Measurements from ENCODE around the gene CDH23. TPM values are rescaled to one million over a fixed set of nuclear protein-coding genes. Genes with fewer than 3 reads are reported as not detected.
"Not testable (repeated sequence)": the region's sequence is repeated elsewhere in the genome, so short reads cannot be mapped to it uniquely, and the experiment has no call there.

CDH23 gene
- total RNA-seq, 1 donor from 2014 or later = 1.3 TPM

DNA sequence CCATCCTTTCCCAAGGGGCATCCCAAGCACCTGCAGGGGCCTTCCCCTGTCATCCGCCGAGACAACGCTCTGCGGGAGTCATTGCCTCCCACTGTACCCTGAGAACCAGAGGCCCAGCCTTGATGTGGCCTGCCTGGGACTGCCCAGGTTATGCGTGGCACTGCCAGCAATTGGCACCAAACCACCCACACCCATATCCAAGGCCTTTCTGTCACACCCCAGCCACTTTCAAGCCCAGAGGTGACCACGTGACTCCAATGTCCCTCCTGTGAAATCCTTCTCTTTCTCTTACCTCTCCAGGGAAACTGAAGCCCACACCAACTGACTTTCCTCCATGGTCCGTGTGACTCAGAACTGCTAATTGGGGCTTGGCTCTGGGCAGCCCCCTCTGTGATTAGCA lies 198.9 kb downstream of the CDH23 start:
- Mint-ChIP-seq H3K4me1 (peaks cover 4% of the 10 kb centered on the region), H3K9me3 (no peaks in the 10 kb centered on the region), H3K27me3 (peaks cover 8% of the 10 kb centered on the region), H3K4me3 (no peak overlapping the region), H3K36me3 (ENCODE audit: low read depth) (no peaks in the 10 kb centered on the region), H3K27ac (no peak overlapping the region)
- no peak for DNase-seq
- intact Hi-C loops (cut with micrococcal nuclease) = no loop called here

DNA sequence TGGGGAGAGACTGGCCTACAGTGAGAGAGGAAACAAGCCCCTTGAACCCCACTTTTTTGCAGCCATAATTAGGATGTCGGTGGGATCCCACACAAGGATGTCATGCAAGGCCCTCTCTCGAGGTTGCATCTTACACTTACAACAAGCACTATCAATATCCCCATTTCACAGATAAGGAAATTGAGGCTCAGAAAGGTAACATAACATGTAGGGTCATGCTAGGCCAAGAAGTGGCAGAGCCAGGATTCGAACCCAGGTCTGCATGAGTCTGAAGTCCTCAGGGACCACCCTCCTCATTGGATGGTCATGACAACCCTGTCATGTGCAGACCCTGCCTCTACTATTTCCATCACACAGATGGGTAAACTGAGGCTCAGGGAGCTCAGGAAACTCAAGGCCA lies 199.4 kb downstream of the CDH23 start:
- H3K27me3 Mint-ChIP-seq = peaks cover 8% of the 10 kb centered on the region
- DNase-seq = no peak
- no peaks in the 10 kb centered on the region for H3K9me3 Mint-ChIP-seq
- H3K27ac Mint-ChIP-seq = no peak overlapping the region
- H3K4me3 Mint-ChIP-seq = no peak overlapping the region
- H3K4me1 Mint-ChIP-seq = peaks cover 8% of the 10 kb centered on the region
- no peaks in the 10 kb centered on the region for H3K36me3 Mint-ChIP-seq (ENCODE audit: low read depth)
- intact Hi-C loops (cut with micrococcal nuclease) = no loop called here

GRCh38 chr10:71596759-71597158 lies 200.0 kb downstream of the CDH23 start:
- Mint-ChIP-seq H3K27me3 (peaks cover 5% of the 10 kb centered on the region), H3K4me1 (peaks cover 12% of the 10 kb centered on the region), H3K27ac (no peak overlapping the region), H3K36me3 (ENCODE audit: low read depth) (no peaks in the 10 kb centered on the region), H3K9me3 (no peaks in the 10 kb centered on the region), H3K4me3 (no peak overlapping the region)
- intact Hi-C loops (cut with micrococcal nuclease) = no loop called here
- DNase-seq = no peak

DNA sequence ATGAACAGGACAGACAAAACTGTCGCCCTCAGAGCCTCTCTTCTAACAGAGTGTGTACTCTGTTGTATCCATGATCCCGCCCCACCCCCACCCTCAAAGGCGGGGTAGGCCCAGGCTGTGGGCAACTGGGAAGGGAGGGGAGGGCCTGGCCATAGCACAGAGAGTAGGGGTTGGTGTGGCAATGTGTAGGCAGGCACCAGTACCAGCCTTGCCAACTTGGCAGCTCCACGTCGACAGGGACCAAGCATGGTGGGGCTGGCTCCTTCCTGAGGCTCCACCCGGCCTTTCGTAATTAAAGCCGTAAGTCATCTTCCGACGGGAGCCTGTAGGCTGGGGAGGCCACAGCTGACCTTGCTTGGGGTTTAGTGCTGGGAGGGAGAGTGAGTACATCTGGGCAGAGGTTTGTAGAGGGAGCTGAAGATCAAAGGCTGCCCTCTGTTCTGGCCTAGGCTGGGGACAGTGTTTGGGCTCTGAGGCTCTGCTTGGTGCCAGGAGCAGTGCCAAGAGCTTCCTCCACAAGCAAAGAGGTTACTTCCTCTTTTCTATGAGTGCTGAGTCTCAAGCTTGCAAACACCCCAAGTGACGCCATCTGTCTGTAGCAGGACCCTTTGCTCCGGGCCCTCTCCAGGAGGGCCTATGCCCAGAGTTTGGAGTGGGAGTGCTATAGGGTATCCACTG lies 201.2 kb downstream of the CDH23 start:
- H3K4me1 Mint-ChIP-seq = peaks cover 14% of the 10 kb centered on the region
- H3K4me3 Mint-ChIP-seq = no peak overlapping the region
- no peak for DNase-seq
- H3K9me3 Mint-ChIP-seq = no peaks in the 10 kb centered on the region
- H3K27ac Mint-ChIP-seq = no peak overlapping the region
- H3K36me3 Mint-ChIP-seq (ENCODE audit: low read depth) = no peaks in the 10 kb centered on the region
- no peaks in the 10 kb centered on the region for H3K27me3 Mint-ChIP-seq
- intact Hi-C loops (cut with micrococcal nuclease) = no loop called here

DNA sequence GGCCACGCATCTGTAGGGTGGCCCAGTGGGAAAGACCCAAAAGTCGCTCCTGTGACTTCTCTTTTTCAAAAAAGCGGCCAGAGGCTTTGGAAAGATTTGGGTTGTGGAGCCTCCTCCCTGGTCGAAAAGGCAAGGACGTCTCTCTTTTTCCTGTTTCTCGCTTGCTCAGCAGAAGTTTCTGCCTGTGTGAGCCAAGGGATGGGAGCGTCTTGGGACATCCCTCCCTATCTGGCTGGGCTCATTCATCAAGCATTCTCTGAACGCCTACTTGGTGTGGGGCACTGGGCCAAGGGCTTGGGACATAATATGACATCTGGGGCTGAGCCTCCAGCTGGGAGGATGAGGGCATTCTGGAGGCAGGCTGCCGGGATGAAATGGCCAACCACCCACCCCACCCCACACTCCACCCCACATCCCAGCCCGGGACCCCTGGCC lies 201.9 kb downstream of the CDH23 start:
- Mint-ChIP-seq H3K27ac (no peak overlapping the region), H3K4me3 (no peak overlapping the region), H3K27me3 (no peaks in the 10 kb centered on the region), H3K9me3 (no peaks in the 10 kb centered on the region), H3K4me1 (peaks cover 14% of the 10 kb centered on the region), H3K36me3 (ENCODE audit: low read depth) (no peaks in the 10 kb centered on the region)
- no peak for DNase-seq
- intact Hi-C loops (cut with micrococcal nuclease) = no loop called here

- Mint-ChIP-seq H3K27ac (no peak overlapping the region), H3K4me1 (peaks cover 14% of the 10 kb centered on the region), H3K9me3 (no peaks in the 10 kb centered on the region), H3K27me3 (no peaks in the 10 kb centered on the region), H3K4me3 (no peak overlapping the region), H3K36me3 (ENCODE audit: low read depth) (no peaks in the 10 kb centered on the region)
- intact Hi-C loops (cut with micrococcal nuclease) = no loop called here
- no peak for DNase-seq
Measured at GRCh38 chr10:71599518-71599917, 202.8 kb downstream of the CDH23 start.

- H3K4me3 Mint-ChIP-seq; H3K36me3 Mint-ChIP-seq (ENCODE audit: low read depth); H3K9me3 Mint-ChIP-seq; DNase-seq; H3K27me3 Mint-ChIP-seq: not testable (repeated sequence)
- H3K27ac Mint-ChIP-seq = peak overlapping the region; percentile 85
- intact Hi-C loops (cut with micrococcal nuclease) = loop anchor here (5.0 kb wide), 1 partner anchor 68 kb away; no protein-coding TSS in a partner anchor
- peaks cover 17% of the 10 kb centered on the region for H3K4me1 Mint-ChIP-seq
Measured at GRCh38 chr10:71600242-71600641, 203.5 kb downstream of the CDH23 start.

DNA sequence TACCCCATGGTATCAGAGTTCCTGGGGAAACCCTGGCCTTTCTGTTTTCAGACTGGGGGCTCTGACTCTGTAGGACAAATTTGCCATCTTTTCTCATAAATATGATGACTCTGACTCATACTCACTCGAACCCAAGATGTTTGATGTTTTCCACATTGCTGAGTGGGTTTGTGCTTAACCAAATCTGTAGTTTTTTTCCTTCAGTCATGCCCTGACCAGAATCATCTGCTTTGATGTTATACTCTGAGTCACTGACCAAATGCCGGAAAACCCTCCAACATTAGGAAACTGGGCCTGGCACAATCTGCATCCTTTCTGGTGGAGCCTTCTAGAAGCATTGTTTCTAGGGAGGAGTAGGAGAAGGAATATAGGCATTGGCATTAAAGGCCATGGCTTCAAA lies 204.1 kb downstream of the CDH23 start:
- DNase-seq = no peak
- intact Hi-C loops (cut with micrococcal nuclease) = loop anchor here (5.0 kb wide), 1 partner anchor 69 kb away; no protein-coding TSS in a partner anchor

GRCh38 chr10:71601273-71601672 lies 204.6 kb downstream of the CDH23 start:
- DNase-seq = no peak
- intact Hi-C loops (cut with micrococcal nuclease) = loop anchor here (5.0 kb wide), 1 partner anchor 69 kb away; no protein-coding TSS in a partner anchor
- no peaks in the 10 kb centered on the region for H3K36me3 Mint-ChIP-seq (ENCODE audit: low read depth)
- H3K27ac Mint-ChIP-seq = peak overlapping the region; percentile 85
- no peaks in the 10 kb centered on the region for H3K9me3 Mint-ChIP-seq
- H3K27me3 Mint-ChIP-seq = no peaks in the 10 kb centered on the region
- H3K4me3 Mint-ChIP-seq = no peak overlapping the region
- peaks cover 17% of the 10 kb centered on the region for H3K4me1 Mint-ChIP-seq

More for the DNA sequence above, 204.1 kb downstream of the CDH23 start:
- Mint-ChIP-seq H3K9me3 (no peaks in the 10 kb centered on the region), H3K36me3 (ENCODE audit: low read depth) (no peaks in the 10 kb centered on the region), H3K27me3 (no peaks in the 10 kb centered on the region), H3K4me3 (peak overlapping the region; percentile 44), H3K4me1 (peaks cover 17% of the 10 kb centered on the region), H3K27ac (peak overlapping the region; percentile 85)

GRCh38 chr10:71603150-71603549 lies 206.4 kb downstream of the CDH23 start:
- Mint-ChIP-seq H3K4me1 (peaks cover 17% of the 10 kb centered on the region), H3K27me3 (no peaks in the 10 kb centered on the region), H3K27ac (no peak overlapping the region), H3K9me3 (no peaks in the 10 kb centered on the region), H3K4me3 (no peak overlapping the region), H3K36me3 (ENCODE audit: low read depth) (no peaks in the 10 kb centered on the region)
- intact Hi-C loops (cut with micrococcal nuclease) = loop anchor here (5.0 kb wide), 1 partner anchor 71 kb away; no protein-coding TSS in a partner anchor
- DNase-seq = no peak

- Mint-ChIP-seq H3K4me1 (peaks cover 17% of the 10 kb centered on the region), H3K27me3 (no peaks in the 10 kb centered on the region), H3K36me3 (ENCODE audit: low read depth) (no peaks in the 10 kb centered on the region), H3K9me3 (no peaks in the 10 kb centered on the region), H3K27ac (no peak overlapping the region), H3K4me3 (no peak overlapping the region)
- DNase-seq = no peak
- intact Hi-C loops (cut with micrococcal nuclease) = loop anchor here (5.0 kb wide), 1 partner anchor 71 kb away; no protein-coding TSS in a partner anchor
Measured at GRCh38 chr10:71603754-71604153, 207.0 kb downstream of the CDH23 start.

DNA sequence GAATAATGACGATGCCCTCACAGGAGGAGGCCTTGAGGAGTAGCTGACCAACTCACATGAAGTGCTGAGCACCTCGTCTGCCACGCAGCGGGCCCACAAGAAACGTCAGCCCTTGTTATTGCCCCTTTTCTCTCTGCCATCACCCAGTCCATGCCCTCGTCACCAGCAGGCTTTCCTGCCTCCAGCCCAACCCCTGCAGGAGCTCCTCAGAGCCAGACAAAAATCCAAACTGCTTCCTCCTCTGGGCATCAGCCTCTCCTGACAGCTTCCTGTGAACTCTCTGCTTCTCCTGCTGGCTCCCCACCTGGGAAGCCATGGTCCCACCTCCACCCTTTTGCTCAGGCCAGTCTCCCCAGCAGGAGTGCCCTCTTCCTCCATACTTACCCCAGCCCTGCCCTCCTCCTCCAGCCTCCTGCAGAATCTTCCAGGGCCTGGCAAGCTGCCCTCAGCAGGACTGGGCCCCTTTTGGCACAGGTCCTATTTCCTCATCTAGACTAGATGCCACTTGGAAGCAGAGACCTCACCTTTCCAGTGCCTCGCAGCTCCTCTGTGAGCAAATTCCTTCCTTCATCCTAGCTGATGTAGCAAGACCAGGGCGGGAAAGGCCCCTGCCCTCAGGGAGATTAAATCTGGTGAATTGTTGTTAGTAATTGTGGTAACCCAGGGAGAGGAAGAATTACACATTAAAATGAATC lies 207.8 kb downstream of the CDH23 start:
- H3K27me3 Mint-ChIP-seq = peaks cover 2% of the 10 kb centered on the region
- no peak overlapping the region for H3K27ac Mint-ChIP-seq
- H3K9me3 Mint-ChIP-seq = no peaks in the 10 kb centered on the region
- DNase-seq = no peak
- no peak overlapping the region for H3K4me3 Mint-ChIP-seq
- H3K4me1 Mint-ChIP-seq = peaks cover 17% of the 10 kb centered on the region
- intact Hi-C loops (cut with micrococcal nuclease) = loop anchor here (5.0 kb wide), 2 partner anchors 72 to 222 kb away; no protein-coding TSS in a partner anchor
- H3K36me3 Mint-ChIP-seq (ENCODE audit: low read depth) = no peaks in the 10 kb centered on the region

- no peak for DNase-seq
- intact Hi-C loops (cut with micrococcal nuclease) = loop anchor here (5.0 kb wide), 1 partner anchor 223 kb away; no protein-coding TSS in a partner anchor
- Mint-ChIP-seq H3K27me3 (peaks cover 2% of the 10 kb centered on the region), H3K9me3 (no peaks in the 10 kb centered on the region), H3K27ac (no peak overlapping the region), H3K4me1 (peaks cover 17% of the 10 kb centered on the region), H3K4me3 (no peak overlapping the region), H3K36me3 (ENCODE audit: low read depth) (no peaks in the 10 kb centered on the region)
Measured at GRCh38 chr10:71605263-71605962, 208.7 kb downstream of the CDH23 start.

Measured in activated CD4-positive, alpha-beta T cell treated with anti-CD3 and anti-CD28 coated beads, Interleukin-2, amount 10 ng/mL, durations not matched to agents 24 days and 14 days (primary cell).